Skin epidermis (tissue), 12 donors: ENCODE data around the gene NUAK1.
"Not testable (repeated sequence)": the region's sequence is repeated elsewhere in the genome, so short reads cannot be mapped to it uniquely, and the experiment has no call there.

ENCODE experiments used
- H3K27ac ChIP-seq, 21 experiments: fragments of 200-600 bp; sonication (generic) in 11 of 21; one replicate each; pipeline ENCODE4 v1.5.0; 2020; ENCODE audit warnings: mild to moderate bottlenecking in 3 of 21, inconsistent platforms in 2 of 21, moderate library complexity in 2 of 21
- H3K4me3 ChIP-seq, 7 experiments: fragments of 200-600 bp; sonication (generic) in 2 of 7; one replicate each; pipeline ENCODE4 v1.5.0; 2020; ENCODE audit warnings: inconsistent platforms in 2 of 7, mild to moderate bottlenecking in 2 of 7, moderate library complexity in 1 of 7

Gene NUAK1

GRCh38 chr12:106025129-106025528 lies 113.6 kb downstream of the NUAK1 start:
- no peak overlapping the region for H3K27ac ChIP-seq
- no peak overlapping the region for H3K4me3 ChIP-seq

GRCh38 chr12:106023039-106023438 lies 115.7 kb downstream of the NUAK1 start:
- no peak overlapping the region for H3K27ac ChIP-seq
- no peak overlapping the region for H3K4me3 ChIP-seq

GRCh38 chr12:106022568-106023012 lies 116.2 kb downstream of the NUAK1 start:
- Histone ChIP-seq H3K27ac (no peak overlapping the region), H3K4me3 (no peak overlapping the region)

GRCh38 chr12:106021516-106021915 lies 117.2 kb downstream of the NUAK1 start:
- no peak overlapping the region for H3K27ac ChIP-seq
- no peak overlapping the region for H3K4me3 ChIP-seq

- H3K4me3 ChIP-seq: no peak overlapping the region
- H3K27ac ChIP-seq: no peak overlapping the region
These were observed 118.0 kb downstream of the NUAK1 start for GRCh38 chr12:106020736-106021135.

GRCh38 chr12:106019144-106019543 lies 119.6 kb downstream of the NUAK1 start:
- Histone ChIP-seq H3K27ac (no peak overlapping the region), H3K4me3 (no peak overlapping the region)

- Histone ChIP-seq H3K4me3 (no peak overlapping the region), H3K27ac (no peak overlapping the region)
These were observed 120.5 kb downstream of the NUAK1 start for GRCh38 chr12:106018286-106018685.

GRCh38 chr12:106016601-106017278 lies 122.0 kb downstream of the NUAK1 start:
- H3K27ac ChIP-seq, H3K4me3 ChIP-seq: not testable (repeated sequence)

GRCh38 chr12:106015646-106016045 lies 123.1 kb downstream of the NUAK1 start:
- no peak overlapping the region for H3K27ac ChIP-seq
- no peak overlapping the region for H3K4me3 ChIP-seq

GRCh38 chr12:106013941-106014340 lies 124.8 kb downstream of the NUAK1 start:
- Histone ChIP-seq H3K27ac (no peak overlapping the region), H3K4me3 (no peak overlapping the region)
